GM19372 (cell line): ENCODE results near the gene GNPTAB.

Source experiments
- ATAC-seq: cut with Tn5 transposase; IDR thresholded peaks from one replicate; pipeline ENCODE4 v1.9.1; 2021; ENCODE audit warnings: mild to moderate bottlenecking, low read depth, moderate library complexity; ENCODE audit not compliant: unreplicated experiment

The GNPTAB gene

DNA sequence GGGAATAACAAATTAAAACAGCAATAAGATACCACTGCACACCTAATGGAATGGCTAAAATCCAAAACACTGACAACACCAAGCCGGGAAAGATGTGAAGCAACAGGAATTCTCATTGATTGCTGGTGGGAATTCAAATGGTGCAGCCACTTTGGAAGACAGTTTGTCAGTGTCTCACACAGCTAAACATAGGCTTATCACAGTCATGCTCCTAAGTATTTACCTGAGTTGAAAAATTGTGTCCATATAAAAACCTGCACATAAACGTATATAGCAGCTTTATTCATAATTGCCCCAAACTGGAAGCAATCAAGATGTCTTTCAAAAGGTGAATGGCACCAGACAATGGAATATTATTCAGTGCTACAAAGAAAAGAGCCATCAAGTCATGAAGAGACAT is 21.6 kb downstream of the GNPTAB start:
- ATAC-seq, result no peak

DNA sequence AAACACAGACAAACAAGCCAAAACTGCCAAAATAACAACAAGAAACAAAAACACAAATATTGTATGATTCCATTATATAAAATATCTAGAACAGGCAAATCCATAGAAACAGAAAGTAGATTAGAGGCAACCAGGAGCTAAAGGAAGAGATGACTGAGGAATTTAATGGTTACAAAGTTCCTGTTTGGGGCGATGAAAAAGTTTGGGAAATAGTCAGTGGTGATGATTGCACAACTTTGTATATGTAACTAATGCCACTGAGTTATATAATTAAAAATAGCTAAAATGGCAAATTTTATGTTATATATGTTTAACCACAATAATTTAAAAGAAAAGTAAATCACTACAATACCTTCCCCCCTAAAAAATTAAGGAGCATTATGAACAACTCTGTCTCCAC is 24.5 kb downstream of the GNPTAB start:
- no peak for ATAC-seq

DNA sequence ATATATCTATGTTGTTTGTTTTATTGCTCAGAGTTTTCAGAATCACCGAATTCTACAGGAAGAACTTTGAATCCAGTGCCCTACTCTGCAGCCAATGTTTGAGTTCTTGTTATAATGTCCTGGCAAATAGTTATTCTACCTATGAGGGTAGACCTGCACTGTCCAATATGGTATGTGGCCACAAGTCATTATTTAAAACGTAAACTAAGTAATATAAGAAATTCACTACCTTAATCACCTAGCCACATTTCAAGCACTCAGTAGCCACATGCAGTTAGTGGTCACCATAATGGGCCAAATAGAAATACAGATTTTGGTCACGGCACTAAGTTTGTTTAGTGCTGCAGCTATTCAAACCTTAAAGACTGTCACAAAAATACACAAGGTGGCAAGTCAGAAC is 26.4 kb downstream of the GNPTAB start:
- ATAC-seq, result no peak

DNA sequence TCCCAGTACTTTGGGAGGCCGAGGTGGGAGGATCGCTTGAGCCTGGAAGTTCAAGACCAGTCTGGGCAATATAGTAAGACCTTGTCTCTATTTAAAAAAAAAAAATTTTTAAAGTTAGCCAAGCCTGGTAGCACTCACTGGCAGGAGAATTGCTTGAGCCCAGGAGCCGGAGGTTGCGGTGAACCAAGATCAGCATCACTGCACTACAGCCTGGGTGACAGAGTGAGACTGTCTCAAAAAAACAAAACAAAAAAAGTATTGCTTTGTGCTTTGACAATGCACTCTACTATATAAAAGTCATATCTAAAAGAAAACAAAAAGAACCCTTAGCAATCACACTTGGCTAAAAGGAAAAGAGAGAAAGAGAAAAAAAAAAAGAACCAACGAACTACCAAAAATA is 26.8 kb downstream of the GNPTAB start:
- ATAC-seq, result no peak

DNA sequence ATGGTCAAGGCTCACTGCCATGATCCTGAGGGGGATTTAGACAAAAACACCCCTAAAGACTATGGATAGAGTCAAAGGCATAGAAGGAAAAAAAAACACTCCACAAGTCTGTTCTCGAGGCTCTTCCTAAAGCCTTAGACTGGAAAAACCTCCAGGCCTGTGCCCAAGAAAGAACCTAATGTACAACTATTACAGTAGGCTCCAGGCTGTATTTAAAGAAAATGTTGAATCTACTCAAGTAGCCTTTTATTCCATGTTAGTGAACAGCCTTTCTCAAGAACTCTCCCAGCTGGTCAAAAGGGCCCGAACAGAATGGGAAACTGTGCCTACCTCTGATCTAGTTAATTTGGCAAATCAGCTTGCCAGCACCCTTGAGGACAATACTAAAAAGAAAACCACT is 28.3 kb downstream of the GNPTAB start:
- no peak for ATAC-seq

DNA sequence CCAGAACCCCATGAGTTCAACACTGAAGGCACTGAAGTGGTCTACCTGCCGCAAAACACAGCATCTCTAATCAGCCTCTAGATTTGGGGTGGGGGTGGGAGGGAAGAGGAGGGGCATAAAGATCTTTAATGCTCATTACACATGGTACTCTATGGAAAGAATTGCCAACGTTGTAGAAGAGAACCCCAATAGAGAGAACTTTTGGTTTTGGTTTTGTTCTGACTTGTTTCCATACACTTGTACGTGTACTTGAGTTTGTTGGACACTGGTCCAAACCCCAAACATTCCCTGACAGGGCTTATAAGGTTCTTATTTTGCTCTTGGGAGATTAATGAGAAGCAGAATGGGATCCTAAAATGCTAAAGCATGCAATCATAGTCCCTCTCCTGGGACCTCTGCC is 31.0 kb downstream of the GNPTAB start:
- ATAC-seq, result peak; percentile 62

DNA sequence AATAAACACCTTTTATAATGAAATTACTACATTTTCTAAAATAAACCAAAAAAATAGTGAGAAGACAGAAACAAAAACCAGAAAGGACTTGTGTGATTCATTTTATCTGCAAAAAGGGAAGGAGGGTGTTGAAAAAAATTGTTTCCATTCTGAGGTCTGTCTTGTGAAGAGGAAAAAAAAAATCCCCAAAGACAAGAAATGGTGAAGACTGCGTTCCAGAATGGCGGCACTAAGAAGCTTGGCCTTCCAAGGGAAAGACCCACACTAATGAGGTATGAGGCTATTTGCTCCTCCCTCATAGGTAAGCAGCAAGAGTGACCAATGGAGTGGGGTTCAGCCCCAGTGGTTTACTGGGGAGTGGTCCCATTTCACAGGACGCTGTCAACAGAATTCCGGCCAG is 35.0 kb downstream of the GNPTAB start:
- no peak for ATAC-seq

DNA sequence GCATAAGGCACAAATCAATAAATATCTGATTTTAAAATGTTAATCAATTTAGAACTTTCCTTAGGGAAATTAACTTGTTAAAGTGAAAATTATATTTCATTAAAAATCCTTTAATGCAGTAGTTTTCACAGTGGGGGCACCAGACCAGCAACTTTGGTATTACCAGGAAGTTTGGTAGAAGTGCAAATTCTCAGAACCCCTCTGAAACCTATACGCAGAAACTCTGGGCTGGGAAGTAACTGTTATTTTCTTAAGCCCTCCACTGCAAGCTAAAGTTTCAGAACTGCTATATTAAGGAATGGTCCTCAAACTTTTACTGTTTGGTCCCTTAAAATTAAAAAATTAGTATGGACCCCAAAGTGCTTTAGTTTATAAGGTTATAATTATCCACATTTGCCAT is 35.7 kb downstream of the GNPTAB start:
- ATAC-seq, result no peak

DNA sequence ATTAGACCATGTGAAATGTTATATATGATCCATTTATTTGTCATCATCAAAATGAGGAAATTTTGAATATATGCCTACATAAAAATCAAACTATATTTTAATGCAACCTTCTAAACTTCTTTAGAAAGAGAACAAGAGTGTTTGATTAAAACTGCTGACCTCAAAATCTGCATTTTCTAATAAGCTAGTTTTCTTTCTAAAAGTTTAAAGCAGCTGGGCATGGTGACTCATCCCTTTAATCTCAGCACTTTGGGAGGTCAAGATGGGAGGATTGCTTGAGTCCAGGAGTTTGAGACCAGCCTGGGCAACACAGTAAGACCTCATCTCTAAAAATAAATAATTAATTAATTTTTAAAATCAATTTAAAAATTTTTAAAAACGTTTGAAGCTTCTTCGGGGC is 36.2 kb downstream of the GNPTAB start:
- no peak for ATAC-seq

DNA sequence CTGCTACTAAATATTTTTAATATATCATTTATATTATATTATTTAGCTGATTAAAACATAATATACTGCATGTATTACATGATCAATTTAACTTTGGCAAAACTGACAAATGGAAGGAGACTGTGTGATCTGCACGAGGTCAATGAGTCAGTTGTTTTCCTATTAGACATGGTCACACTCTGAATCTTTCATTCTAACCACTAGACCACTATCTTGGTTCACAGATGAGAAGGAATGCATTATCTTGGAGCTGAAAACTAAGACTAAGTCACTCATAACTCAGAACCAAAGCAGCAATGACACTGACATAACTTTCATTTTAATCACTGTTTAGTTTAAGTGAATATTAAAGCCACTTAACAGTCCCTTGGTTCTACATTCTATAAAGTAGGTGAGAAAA is 37.4 kb downstream of the GNPTAB start:
- ATAC-seq, result no peak

DNA sequence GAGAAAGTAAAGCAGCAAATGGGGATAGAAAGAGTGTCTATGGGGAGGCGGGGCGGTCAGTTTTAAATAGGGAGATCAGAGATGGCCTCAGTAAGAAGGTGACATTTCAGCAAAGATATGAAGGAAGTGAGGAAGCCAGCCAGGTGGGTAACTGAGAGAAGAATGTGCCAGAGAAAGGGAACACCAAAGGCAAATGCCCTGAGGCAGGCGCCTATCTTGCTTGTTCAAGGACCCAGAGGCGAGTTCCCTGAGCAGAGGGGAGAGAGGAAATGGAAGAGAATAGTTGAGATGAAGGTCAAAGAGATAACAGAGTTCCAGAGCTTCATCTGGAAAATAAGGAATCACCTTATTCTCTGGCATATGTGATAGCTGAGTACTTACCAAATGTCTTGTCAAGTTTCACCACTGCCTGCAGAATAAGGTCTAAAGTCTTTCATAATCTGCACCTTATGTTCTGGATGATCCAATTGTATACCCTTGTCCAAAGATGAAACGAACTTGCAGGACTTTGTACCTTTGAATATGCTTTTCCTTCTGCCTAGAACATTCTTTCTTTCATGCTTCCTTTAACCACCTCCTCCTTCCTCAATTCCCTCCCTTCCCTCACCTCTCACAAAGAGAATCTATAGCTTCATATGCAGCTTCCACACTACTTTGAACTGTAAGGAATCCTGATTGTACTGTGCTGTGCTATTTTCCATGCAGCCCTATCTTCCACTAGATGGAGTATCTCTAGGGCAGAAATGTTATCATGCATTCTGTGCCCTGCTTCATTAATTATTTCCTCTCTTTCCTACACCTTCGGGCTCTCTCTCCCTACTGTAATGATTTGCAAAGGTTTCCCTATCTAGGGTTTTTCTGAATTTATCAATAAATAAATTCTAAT is 38.5 kb downstream of the GNPTAB start:
- no peak for ATAC-seq

DNA sequence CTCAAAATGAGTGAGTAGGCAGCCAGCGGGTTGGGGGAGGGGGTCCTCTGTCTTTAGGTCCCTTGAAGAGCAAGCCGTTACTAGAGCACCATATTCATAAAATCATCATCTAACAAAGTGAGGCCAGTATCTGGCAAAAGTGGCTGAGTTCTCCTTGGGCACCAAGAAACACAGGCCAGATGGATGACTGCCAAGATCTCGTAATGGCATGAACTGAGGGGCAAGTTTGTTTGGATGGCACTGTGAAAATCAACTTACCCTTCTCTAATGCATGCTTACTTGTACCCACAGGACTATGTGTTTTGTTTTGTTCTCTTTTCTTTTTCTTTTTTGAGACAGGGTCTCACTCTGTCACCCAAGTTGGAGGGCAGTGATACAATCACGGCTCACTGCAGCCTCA is 41.6 kb downstream of the GNPTAB start:
- ATAC-seq, result no peak

DNA sequence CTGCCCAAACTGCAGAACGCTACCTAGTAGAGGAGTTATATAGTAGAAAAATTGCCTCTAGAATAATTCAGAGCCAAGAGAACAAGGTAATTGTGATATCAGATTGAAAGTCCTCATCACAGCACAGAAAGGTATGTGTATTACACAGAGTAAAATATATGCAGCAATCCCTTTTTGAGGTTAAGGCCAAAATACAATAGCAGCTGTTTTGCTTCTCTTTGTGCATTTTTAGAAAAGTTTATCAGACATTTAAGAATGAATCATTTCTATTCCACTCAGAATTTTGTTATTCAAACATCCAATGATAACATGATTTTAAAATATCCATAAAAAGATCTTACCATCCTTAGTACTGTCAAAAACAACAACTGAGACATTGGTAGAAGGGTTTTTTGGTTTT is 45.1 kb downstream of the GNPTAB start:
- no peak for ATAC-seq

DNA sequence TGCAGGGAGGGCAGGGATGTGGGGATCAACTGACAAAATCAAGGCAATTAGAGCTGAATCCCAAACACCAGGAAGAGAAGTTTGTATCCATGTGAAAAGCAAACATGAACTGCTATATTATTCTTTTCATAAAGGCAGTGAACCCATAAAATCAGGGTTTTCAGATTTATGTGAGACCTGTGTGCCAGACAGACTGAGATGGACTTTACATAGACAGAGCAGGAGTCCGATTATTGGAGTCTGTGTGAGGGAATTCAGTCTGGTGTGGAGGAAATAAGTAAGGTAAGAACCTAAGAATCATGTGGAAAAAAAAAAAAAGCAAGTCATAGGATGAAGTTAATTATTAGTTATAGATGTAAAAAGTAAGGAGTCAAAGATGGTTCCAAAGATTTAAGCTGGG is 46.4 kb downstream of the GNPTAB start:
- no peak for ATAC-seq

DNA sequence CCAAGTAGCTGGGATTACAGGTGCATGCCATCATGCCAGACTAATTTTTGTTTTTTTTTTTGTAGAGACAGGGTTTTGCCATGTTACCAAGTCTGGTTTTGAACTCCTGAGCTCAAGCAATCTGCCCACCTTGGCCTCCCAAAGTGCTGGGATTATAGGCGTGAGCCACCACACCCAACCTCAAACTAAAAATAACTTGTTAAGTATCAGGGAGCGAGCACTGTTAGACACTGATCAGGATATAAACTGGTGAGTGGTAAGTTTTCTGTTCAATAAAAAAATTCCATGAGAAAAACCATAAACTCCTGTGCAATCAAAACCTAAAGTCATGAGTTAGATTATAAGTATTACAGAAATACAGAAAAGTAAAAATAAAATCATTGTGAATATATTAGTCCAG is 46.9 kb downstream of the GNPTAB start:
- no peak for ATAC-seq

DNA sequence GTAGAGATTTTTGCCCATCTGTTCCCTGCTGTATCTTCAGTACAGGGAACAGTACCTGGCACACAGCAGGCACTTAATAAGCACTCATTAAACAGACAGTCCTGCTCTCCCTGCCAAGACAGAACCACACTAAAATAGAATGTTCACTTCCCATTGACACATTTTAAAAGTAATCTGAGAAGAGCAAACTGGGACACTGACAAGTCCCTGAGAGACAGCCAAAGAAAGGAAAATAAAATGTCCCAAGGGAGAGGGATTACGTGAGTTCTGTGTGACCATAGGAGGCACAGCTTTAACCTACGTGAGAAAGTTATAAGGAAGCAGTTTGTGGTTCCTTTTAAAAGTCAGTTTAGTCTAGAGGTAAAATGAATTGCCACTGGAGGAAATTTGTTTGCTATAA is 47.6 kb downstream of the GNPTAB start:
- ATAC-seq, result no peak

DNA sequence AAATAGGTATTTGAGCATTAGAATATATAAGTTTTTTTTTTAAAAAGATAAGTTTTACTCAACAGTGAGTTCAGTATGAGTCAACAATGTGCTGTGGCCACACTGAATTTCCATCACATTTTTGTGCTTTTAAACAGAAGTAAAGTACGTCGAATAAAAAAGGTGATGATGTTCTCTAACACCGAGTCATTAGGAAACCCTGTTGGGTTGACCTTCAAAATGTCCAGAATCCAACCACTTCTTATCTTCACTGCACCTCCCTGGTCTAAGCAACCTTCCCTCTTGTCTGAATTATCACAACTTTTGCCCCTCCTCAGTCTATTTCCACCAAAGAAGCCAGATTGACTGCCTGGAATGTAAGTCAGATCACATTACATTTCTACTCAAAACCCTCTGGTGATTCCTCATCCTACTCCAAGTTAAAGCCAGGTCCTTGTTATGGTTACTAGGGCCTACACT is 48.5 kb downstream of the GNPTAB start:
- ATAC-seq, result no peak

DNA sequence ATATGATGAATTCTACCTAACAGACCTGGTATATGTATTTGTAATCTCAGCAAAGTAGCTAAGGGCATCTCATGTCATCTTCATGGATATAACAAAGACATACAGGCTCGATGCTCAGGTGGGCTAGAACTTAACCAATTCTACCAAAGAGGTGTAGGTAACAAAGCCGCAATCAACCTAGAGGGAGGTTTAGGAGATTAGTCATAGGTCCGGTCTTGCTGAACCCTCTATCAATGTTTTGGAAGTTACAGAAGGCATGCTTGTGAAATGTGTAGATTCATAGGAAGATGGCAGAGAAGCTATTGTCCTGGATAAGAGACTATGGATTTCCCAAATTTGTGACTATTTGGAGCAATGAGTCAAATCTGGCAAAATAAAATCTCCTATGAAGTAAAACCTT is 48.9 kb downstream of the GNPTAB start:
- no peak for ATAC-seq

DNA sequence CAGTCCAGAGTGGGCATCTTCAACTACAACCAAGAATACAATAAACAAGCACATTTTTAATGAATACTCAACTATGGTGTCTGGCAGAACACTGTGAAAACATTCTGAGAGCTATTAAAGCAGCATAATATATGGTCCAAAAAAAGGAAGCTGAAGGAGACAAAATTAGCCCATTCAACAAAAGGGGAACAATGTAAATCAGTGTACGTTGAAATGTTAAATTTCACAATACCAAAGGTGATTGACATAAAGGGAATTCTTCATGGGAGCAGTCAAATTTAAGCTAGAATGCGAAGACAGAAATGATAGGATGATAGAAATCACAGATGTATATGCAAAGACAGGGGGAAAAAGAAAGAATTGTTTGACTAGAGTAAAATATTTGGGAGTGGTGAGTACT is 50.2 kb downstream of the GNPTAB start:
- ATAC-seq, result no peak

DNA sequence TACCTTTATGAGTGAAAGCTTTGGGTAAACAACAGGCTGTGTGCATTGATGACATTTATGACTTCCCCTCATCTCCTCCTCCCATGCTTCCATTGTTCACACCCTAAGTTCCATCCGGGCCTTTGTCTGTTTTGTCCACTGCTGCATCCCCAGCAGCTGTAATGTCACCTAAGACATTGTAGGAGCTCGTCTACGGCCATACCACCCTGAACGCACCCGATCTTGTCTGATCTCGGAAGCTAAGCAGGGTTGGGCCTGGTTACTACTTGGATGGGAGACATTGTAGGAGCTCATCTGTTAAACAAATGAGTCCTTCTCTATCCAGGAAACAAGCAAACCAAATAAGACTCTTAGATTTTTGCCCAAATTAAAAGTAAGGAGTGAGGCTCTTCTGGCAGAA is 51.1 kb downstream of the GNPTAB start:
- no peak for ATAC-seq

DNA sequence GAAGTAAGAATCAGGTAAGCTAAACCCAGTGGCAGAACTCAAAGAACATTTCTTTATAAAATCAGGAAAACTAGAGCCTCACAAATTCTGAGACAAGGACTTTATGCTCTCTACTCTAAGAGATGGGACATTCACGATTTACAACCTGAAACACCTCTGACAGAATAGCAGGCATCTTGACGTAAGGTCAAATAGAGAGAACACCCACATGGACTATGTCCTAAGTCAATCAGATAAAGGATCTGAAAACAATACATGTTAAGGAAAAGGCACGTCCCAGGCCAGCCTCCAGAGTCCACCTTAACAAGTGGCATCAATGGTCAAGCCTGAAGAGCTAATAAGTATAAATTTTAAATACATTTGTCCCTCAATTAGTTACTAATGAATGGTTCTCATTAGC is 51.6 kb downstream of the GNPTAB start:
- no peak for ATAC-seq

DNA sequence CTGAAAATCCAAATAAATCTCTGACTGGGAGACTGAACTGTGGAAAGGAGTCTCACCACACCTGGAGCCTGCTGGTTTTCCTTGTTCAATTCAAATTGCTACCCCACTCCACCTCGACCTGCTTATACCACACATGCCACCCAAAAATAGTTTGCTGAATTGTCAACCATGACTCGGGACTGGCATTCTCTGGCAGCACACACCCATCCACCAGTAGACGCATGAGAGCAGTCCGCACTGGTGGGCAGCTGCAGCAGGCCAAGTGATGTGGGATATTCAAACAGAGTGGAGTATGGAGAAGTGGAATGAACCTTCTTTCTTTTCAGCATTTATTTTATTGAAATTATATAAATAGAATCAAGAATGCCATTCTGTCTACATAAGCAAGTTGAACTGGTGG is 52.8 kb downstream of the GNPTAB start:
- no peak for ATAC-seq

DNA sequence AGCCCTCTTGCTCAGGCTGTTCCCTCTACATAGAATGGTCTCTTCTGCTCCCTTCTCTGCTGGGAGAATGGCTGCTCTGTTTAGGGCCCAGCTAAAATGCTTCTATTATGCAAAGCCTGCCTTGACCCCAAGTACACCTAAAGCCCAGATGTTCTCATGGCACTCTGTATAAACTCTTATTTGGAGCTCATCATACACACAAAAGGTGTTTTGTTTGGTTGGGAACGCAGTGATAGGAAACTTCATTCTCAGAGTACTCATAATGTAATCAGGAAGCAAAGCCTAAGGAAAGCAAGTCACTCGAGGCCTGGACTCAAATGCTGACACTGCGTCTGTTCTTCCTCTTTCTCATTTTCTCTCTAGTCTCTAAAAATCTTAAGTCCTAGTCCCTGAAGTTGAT is 53.3 kb downstream of the GNPTAB start:
- ATAC-seq, result no peak
